SK-N-SH treated with all-trans-retinoic acid at 6 μM for 48 hours (cell line): ENCODE data around the gene SERPINB6.

Experiments
- ARNTL ChIP-seq: fragments of 450-650 bp; formaldehyde crosslinking; IDR thresholded peaks from 2 replicates; pipeline ENCODE4 v1.5.0; 2020; ENCODE audit warnings: low read depth, mild to moderate bottlenecking, moderate library complexity, borderline replicate concordance
- CSDC2 ChIP-seq: fragments of 250-450 bp; sonication (Bioruptor Pico); IDR thresholded peaks from 2 replicates; pipeline ENCODE4 v1.5.0; 2020; ENCODE audit warnings: mild to moderate bottlenecking, moderate library complexity
- GLIS3 ChIP-seq: fragments of 250-450 bp; sonication (Bioruptor Pico); IDR thresholded peaks from 2 replicates; pipeline ENCODE4 v1.5.0; 2020; ENCODE audit warnings: mild to moderate bottlenecking, moderate library complexity
- OSR1 ChIP-seq: fragments of 250-450 bp; sonication (Bioruptor Pico); IDR thresholded peaks from 2 replicates; pipeline ENCODE4 v1.8.0; 2022; ENCODE audit warnings: moderate library complexity, mild to moderate bottlenecking, inconsistent platforms
- TOX ChIP-seq: fragments of 250-450 bp; sonication (Bioruptor Pico); IDR thresholded peaks from 2 replicates; pipeline ENCODE4 v1.8.0; 2021; ENCODE audit warnings: mild to moderate bottlenecking, moderate library complexity, borderline replicate concordance
- ZC3H10 ChIP-seq: fragments of 250-450 bp; sonication (Bioruptor Pico); IDR thresholded peaks from 2 replicates; pipeline ENCODE4 v1.5.1; 2021; ENCODE audit warnings: mild to moderate bottlenecking, moderate library complexity
- ZFP3 ChIP-seq: fragments of 250-450 bp; sonication (Bioruptor Pico); IDR thresholded peaks from 2 replicates; pipeline ENCODE4 v1.5.0; 2020; ENCODE audit warnings: mild to moderate bottlenecking, moderate library complexity
- ZFP30 ChIP-seq: fragments of 450-650 bp; formaldehyde crosslinking; IDR thresholded peaks from 2 replicates; pipeline ENCODE4 v1.5.0; 2022; ENCODE audit warnings: mild to moderate bottlenecking, moderate library complexity
- ZNF565 ChIP-seq: fragments of 450-650 bp; formaldehyde crosslinking; conservative IDR thresholded peaks from 2 replicates; pipeline ENCODE4 v1.5.0; 2020; ENCODE audit warnings: low read depth, mild to moderate bottlenecking, moderate library complexity
- TF ChIP-seq, protein P1 (sequence below): fragments of 250-450 bp; sonication (Bioruptor Pico); IDR thresholded peaks from 2 replicates; pipeline ENCODE4 v1.8.0; 2020; ENCODE audit warnings: mild to moderate bottlenecking, moderate library complexity, borderline replicate concordance
- TF ChIP-seq, protein P2 (sequence below): fragments of 250-450 bp; sonication (Bioruptor Pico); IDR thresholded peaks from 2 replicates; pipeline ENCODE4 v1.5.1; 2020; ENCODE audit warnings: low read depth, mild to moderate bottlenecking, moderate library complexity

DNA sequence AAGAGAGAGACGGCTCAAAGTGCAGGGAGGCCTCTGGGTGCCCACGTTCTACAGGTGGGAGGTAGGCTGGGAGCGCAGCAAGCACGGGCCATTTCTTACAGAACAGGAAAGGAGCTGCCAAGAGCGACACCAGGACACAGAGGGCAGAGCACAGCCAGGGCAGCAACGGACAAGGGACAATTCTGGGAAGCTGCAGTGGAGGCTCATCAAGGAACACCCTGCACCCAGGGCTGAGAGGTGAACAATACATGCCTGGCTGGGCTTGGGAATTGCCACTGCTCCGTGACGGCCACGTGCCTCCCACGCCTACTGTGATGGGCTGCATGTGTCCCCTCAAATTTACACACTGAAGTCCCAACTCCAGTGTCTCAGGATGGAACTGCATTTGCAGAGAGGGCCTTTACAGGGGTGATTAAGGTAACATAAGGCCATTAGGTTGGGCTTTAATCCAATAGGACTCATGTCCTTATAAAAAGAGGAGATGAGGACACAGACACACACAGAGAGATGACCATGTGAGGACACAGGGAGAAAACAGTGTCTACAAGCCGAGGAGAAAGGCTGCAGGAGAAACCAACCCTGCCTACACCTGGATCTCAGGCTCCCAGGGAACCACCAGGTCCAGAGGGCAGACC lies 13.6 kb downstream of the SERPINB6 start:
- TF ChIP-seq OSR1 (CRISPR knock-in tag), result no peak
- no peak for TF ChIP-seq CSDC2 (CRISPR knock-in tag)
- TF ChIP-seq ZC3H10 (CRISPR knock-in tag), result no peak
- no peak for TF ChIP-seq ARNTL (CRISPR knock-in tag)
- TF ChIP-seq ZFP3 (CRISPR knock-in tag), result no peak
- TF ChIP-seq, protein P1, sequence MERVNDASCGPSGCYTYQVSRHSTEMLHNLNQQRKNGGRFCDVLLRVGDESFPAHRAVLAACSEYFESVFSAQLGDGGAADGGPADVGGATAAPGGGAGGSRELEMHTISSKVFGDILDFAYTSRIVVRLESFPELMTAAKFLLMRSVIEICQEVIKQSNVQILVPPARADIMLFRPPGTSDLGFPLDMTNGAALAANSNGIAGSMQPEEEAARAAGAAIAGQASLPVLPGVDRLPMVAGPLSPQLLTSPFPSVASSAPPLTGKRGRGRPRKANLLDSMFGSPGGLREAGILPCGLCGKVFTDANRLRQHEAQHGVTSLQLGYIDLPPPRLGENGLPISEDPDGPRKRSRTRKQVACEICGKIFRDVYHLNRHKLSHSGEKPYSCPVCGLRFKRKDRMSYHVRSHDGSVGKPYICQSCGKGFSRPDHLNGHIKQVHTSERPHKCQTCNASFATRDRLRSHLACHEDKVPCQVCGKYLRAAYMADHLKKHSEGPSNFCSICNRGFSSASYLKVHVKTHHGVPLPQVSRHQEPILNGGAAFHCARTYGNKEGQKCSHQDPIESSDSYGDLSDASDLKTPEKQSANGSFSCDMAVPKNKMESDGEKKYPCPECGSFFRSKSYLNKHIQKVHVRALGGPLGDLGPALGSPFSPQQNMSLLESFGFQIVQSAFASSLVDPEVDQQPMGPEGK (CRISPR knock-in tag), result no peak
- TF ChIP-seq ZFP30 (CRISPR knock-in tag), result no peak
- TF ChIP-seq GLIS3 (CRISPR knock-in tag), result no peak
- TF ChIP-seq, protein P2, sequence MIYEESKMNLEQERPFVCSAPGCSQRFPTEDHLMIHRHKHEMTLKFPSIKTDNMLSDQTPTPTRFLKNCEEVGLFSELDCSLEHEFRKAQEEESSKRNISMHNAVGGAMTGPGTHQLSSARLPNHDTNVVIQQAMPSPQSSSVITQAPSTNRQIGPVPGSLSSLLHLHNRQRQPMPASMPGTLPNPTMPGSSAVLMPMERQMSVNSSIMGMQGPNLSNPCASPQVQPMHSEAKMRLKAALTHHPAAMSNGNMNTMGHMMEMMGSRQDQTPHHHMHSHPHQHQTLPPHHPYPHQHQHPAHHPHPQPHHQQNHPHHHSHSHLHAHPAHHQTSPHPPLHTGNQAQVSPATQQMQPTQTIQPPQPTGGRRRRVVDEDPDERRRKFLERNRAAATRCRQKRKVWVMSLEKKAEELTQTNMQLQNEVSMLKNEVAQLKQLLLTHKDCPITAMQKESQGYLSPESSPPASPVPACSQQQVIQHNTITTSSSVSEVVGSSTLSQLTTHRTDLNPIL (CRISPR knock-in tag), result no peak
- TF ChIP-seq ZNF565 (CRISPR knock-in tag), result no peak
- no peak for TF ChIP-seq TOX (CRISPR knock-in tag)
